ENCODE results near the gene GABARAP. TPM values are rescaled to one million over a fixed set of nuclear protein-coding genes. Genes with fewer than 3 reads are reported as not detected.

The GABARAP gene
- total and polyA plus RNA-seq, 2 of the 13 experiments (the other 11 are each of a cell fraction or from before 2014, with no cell fraction given): 161 to 310 TPM

GRCh38 chr17:7252176-7253043 is 10.2 kb upstream of the GABARAP start, which contains the start of gene ELP5 (continued):
- TF ChIP-seq, protein P1, sequence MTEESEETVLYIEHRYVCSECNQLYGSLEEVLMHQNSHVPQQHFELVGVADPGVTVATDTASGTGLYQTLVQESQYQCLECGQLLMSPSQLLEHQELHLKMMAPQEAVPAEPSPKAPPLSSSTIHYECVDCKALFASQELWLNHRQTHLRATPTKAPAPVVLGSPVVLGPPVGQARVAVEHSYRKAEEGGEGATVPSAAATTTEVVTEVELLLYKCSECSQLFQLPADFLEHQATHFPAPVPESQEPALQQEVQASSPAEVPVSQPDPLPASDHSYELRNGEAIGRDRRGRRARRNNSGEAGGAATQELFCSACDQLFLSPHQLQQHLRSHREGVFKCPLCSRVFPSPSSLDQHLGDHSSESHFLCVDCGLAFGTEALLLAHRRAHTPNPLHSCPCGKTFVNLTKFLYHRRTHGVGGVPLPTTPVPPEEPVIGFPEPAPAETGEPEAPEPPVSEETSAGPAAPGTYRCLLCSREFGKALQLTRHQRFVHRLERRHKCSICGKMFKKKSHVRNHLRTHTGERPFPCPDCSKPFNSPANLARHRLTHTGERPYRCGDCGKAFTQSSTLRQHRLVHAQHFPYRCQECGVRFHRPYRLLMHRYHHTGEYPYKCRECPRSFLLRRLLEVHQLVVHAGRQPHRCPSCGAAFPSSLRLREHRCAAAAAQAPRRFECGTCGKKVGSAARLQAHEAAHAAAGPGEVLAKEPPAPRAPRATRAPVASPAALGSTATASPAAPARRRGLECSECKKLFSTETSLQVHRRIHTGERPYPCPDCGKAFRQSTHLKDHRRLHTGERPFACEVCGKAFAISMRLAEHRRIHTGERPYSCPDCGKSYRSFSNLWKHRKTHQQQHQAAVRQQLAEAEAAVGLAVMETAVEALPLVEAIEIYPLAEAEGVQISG (CRISPR knock-in tag; IDR thresholded peaks at IDR 0.05): peak; percentile 87
- TF ChIP-seq, protein P2, sequence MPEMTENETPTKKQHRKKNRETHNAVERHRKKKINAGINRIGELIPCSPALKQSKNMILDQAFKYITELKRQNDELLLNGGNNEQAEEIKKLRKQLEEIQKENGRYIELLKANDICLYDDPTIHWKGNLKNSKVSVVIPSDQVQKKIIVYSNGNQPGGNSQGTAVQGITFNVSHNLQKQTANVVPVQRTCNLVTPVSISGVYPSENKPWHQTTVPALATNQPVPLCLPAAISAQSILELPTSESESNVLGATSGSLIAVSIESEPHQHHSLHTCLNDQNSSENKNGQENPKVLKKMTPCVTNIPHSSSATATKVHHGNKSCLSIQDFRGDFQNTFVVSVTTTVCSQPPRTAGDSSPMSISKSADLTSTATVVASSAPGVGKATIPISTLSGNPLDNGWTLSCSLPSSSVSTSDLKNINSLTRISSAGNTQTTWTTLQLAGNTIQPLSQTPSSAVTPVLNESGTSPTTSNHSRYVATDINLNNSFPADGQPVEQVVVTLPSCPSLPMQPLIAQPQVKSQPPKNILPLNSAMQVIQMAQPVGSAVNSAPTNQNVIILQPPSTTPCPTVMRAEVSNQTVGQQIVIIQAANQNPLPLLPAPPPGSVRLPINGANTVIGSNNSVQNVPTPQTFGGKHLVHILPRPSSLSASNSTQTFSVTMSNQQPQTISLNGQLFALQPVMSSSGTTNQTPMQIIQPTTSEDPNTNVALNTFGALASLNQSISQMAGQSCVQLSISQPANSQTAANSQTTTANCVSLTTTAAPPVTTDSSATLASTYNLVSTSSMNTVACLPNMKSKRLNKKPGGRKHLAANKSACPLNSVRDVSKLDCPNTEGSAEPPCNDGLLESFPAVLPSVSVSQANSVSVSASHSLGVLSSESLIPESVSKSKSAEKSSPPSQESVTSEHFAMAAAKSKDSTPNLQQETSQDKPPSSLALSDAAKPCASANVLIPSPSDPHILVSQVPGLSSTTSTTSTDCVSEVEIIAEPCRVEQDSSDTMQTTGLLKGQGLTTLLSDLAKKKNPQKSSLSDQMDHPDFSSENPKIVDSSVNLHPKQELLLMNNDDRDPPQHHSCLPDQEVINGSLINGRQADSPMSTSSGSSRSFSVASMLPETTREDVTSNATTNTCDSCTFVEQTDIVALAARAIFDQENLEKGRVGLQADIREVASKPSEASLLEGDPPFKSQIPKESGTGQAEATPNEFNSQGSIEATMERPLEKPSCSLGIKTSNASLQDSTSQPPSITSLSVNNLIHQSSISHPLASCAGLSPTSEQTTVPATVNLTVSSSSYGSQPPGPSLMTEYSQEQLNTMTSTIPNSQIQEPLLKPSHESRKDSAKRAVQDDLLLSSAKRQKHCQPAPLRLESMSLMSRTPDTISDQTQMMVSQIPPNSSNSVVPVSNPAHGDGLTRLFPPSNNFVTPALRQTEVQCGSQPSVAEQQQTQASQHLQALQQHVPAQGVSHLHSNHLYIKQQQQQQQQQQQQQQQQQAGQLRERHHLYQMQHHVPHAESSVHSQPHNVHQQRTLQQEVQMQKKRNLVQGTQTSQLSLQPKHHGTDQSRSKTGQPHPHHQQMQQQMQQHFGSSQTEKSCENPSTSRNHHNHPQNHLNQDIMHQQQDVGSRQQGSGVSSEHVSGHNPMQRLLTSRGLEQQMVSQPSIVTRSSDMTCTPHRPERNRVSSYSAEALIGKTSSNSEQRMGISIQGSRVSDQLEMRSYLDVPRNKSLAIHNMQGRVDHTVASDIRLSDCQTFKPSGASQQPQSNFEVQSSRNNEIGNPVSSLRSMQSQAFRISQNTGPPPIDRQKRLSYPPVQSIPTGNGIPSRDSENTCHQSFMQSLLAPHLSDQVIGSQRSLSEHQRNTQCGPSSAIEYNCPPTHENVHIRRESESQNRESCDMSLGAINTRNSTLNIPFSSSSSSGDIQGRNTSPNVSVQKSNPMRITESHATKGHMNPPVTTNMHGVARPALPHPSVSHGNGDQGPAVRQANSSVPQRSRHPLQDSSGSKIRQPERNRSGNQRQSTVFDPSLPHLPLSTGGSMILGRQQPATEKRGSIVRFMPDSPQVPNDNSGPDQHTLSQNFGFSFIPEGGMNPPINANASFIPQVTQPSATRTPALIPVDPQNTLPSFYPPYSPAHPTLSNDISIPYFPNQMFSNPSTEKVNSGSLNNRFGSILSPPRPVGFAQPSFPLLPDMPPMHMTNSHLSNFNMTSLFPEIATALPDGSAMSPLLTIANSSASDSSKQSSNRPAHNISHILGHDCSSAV (CRISPR knock-in tag; IDR thresholded peaks at IDR 0.05; ENCODE audit: borderline replicate concordance): 0 out of 2 replicates have a peak, but pooled peaks have one; percentile 24
- TF ChIP-seq SNAPC5 (CRISPR knock-in tag; IDR thresholded peaks at IDR 0.05; ENCODE audit: borderline replicate concordance) (no peak), BRD4 (CRISPR knock-in tag; IDR thresholded peaks at IDR 0.05) (peak; percentile 81), ARHGAP35 (CRISPR knock-in tag; IDR thresholded peaks at IDR 0.05; ENCODE audit: borderline replicate concordance) (0 out of 2 replicates have a peak, but pooled peaks have one; percentile 53), ERF (CRISPR knock-in tag; IDR thresholded peaks at IDR 0.05) (no peak; the same call in 1 of the 2 replicates), ZBTB7A (CRISPR knock-in tag; IDR thresholded peaks at IDR 0.05) (peak; percentile 68; the same call in 1 of the 2 replicates), ZNF589 (CRISPR knock-in tag; conservative IDR thresholded peaks at IDR 0.05) (0 out of 2 replicates have a peak, but pooled peaks have one; percentile 39), DR1 (CRISPR knock-in tag; IDR thresholded peaks at IDR 0.05) (peak; percentile 73), CBX1 (IDR thresholded peaks at IDR 0.05; ENCODE audit: low read depth) (peak; percentile 53), TMF1 (CRISPR knock-in tag; IDR thresholded peaks at IDR 0.05; ENCODE audit: low read depth) (peak; percentile 35; the same call in 1 of the 2 replicates), NCOA1 (CRISPR knock-in tag; IDR thresholded peaks at IDR 0.05) (no peak), ESRRA (CRISPR knock-in tag; IDR thresholded peaks at IDR 0.05; ENCODE audit: low read depth) (peak; percentile 88), RAD51 (IDR thresholded peaks at IDR 0.05; ENCODE audit: borderline replicate concordance) (no peak)
- TF ChIP-seq, protein P3, sequence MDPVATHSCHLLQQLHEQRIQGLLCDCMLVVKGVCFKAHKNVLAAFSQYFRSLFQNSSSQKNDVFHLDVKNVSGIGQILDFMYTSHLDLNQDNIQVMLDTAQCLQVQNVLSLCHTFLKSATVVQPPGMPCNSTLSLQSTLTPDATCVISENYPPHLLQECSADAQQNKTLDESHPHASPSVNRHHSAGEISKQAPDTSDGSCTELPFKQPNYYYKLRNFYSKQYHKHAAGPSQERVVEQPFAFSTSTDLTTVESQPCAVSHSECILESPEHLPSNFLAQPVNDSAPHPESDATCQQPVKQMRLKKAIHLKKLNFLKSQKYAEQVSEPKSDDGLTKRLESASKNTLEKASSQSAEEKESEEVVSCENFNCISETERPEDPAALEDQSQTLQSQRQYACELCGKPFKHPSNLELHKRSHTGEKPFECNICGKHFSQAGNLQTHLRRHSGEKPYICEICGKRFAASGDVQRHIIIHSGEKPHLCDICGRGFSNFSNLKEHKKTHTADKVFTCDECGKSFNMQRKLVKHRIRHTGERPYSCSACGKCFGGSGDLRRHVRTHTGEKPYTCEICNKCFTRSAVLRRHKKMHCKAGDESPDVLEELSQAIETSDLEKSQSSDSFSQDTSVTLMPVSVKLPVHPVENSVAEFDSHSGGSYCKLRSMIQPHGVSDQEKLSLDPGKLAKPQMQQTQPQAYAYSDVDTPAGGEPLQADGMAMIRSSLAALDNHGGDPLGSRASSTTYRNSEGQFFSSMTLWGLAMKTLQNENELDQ (CRISPR knock-in tag; IDR thresholded peaks at IDR 0.05; ENCODE audit: borderline replicate concordance): no peak
